Activated CD4-positive, alpha-beta T cell treated with anti-CD3 and anti-CD28 coated beads, Interleukin-2, amount 50 U/mL, for 24 hours (primary cell): ENCODE data around the gene MNDA.
"Not testable (repeated sequence)": the region's sequence is repeated elsewhere in the genome, so short reads cannot be mapped to it uniquely, and the experiment has no call there.

Experiments used
- DNase-seq, 2 donors: peaks; one replicate each; pipeline ENCODE4 v3.0.0-alpha.2; 2020; ENCODE audit warnings: low read depth in 1 of 2, low spot score in 1 of 2

The MNDA gene

DNA sequence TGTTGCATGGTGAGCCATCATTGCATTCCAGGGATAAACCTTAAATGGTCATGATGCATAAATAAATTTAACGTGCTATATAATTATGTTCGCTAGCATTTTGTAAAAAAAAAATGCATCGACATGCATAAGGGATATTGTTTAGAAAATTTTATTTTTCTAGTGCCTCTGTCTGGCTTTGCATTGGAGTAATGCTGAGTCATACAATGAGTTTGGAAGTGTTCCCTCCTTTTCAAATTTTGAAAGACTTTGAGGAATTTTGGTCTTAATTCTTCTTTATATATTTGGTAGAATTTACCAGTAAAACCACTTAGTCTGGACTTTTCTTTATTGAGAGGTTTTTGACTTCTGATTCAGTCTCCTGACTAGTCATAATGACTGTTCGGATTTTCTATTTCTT lies 4.9 kb downstream of the MNDA start:
- DNase-seq: no peak

- DNase-seq: no peak
Measured at GRCh38 chr1:158838660-158839059, 7.5 kb downstream of the MNDA start.

DNA sequence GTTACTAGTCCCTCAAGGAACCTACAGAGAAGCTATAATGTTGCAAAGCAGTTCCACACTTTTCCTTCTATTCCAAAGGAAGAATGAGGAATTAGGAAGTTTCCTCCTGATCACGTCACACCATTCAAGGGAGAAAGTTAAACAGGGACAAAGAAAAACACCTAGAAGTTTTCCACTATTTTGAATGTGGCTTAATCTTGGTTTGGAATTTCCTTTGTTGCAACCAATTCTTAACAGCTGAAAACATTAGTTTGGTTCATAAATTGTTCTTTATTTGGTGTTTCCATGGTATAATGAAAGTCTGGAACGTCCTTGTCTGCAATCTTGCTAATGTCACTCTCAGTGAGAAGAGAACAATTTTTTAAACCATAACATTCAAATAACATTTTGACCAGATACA lies 8.4 kb downstream of the MNDA start:
- DNase-seq: no peak

DNA sequence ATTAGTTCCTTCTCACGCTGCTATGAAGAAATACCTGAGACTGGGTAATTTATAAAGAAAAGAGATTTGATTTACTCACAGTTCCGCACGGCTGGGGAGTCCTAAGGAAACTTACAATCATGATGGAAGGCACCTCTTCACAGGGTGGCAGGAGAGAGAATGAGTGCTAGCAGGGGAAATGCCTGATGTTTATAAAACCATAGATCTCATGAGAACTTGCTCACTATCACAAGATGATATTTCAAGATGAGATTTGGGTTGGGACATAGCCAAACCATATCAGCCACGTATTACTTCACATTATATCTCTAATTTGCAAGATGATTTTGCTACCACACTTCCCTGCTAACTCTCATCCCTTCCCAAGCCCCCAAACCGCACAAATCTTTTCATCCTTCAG lies 9.1 kb downstream of the MNDA start:
- DNase-seq: no peak

- DNase-seq: no peak
Measured at GRCh38 chr1:158864595-158864994, 33.4 kb downstream of the MNDA start.

- not testable (repeated sequence) for DNase-seq
Measured at GRCh38 chr1:158870438-158870837, 39.3 kb downstream of the MNDA start.

GRCh38 chr1:158873141-158873540 lies 42.0 kb downstream of the MNDA start:
- no peak for DNase-seq

DNA sequence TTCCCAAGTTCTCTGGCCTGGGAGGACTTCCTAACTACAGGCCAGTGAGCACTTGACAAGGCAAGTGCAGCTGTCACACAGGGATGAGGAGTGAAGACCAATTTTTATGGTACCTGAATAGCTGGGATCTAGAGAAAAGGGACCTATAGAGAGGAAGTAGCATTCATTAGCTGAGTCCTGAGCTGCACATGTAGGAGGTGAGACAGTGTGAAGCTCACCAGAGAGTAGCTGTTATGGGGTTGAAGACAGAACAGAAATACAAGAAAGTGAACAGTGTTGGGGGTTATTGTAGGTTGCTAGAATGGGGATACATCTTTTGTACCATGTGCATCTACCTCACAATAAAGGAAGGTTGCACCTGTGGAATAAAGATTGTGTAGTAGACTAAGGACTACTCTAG lies 62.5 kb downstream of the MNDA start:
- DNase-seq: no peak

GRCh38 chr1:158898722-158899121 lies 67.6 kb downstream of the MNDA start:
- DNase-seq: no peak
